HepG2 (cell line): ENCODE results near the gene ITGB2. TPM values are rescaled to one million over a fixed set of nuclear protein-coding genes. Genes with fewer than 3 reads are reported as not detected.

ENCODE experiments used
- ASH2L ChIP-seq: fragments of 300-600, 200-600 bp; sonication (generic); IDR thresholded peaks from 2 replicates; pipeline ENCODE4 v1.7.0; 2017; ENCODE audit warnings: low read depth, mild to moderate bottlenecking, moderate library complexity, mixed read lengths, low read length; ENCODE audit not compliant: insufficient read length
- ATAD3A ChIP-seq: sonication (generic); formaldehyde crosslinking; IDR thresholded peaks from 2 replicates; pipeline ENCODE4 v1.4.0; 2020; ENCODE audit warnings: missing genetic modification reagents
- HES4 ChIP-seq: sonication (generic); formaldehyde crosslinking; IDR thresholded peaks from 2 replicates; pipeline ENCODE4 v1.9.0; 2021; ENCODE audit warnings: mild to moderate bottlenecking, missing genetic modification reagents, borderline replicate concordance
- HNRNPLL ChIP-seq: fragments of 200-400 bp; formaldehyde crosslinking; IDR thresholded peaks from 2 replicates; pipeline ENCODE4 v1.6.1; 2017; ENCODE audit warnings: mild to moderate bottlenecking, low read depth, low read length; ENCODE audit not compliant: poor library complexity, severe bottlenecking
- KDM4B ChIP-seq: sonication (generic); formaldehyde crosslinking; IDR thresholded peaks from 2 replicates; pipeline ENCODE4 v1.4.0; 2020; ENCODE audit warnings: missing genetic modification reagents
- NFE2 ChIP-seq: sonication (generic); formaldehyde crosslinking; IDR thresholded peaks from 2 replicates; pipeline ENCODE4 v1.4.0; 2020; ENCODE audit warnings: missing genetic modification reagents
- RBM39 ChIP-seq: fragments of 200-400 bp; formaldehyde crosslinking; IDR thresholded peaks from one replicate; pipeline ENCODE4 v1.6.1; 2018; ENCODE audit warnings: antibody characterized with exemption, mild to moderate bottlenecking, low read depth, low read length; ENCODE audit not compliant: poor library complexity, severe bottlenecking
- RELA ChIP-seq: sonication (generic); formaldehyde crosslinking; IDR thresholded peaks from 2 replicates; pipeline ENCODE4 v1.4.0; 2020; ENCODE audit warnings: missing genetic modification reagents
- SIN3B ChIP-seq: fragments of 150-350 bp; IDR thresholded peaks from 2 replicates; pipeline ENCODE4 v1.6.1; 2014; ENCODE audit warnings: low read length
- STAG1 ChIP-seq: sonication (generic); formaldehyde crosslinking; IDR thresholded peaks from 2 replicates; pipeline ENCODE4 v1.4.0; 2020; ENCODE audit warnings: missing genetic modification reagents
- TAF15 ChIP-seq: fragments of 200-400 bp; formaldehyde crosslinking; IDR thresholded peaks from one replicate; pipeline ENCODE4 v1.6.1; 2018; ENCODE audit warnings: mild to moderate bottlenecking, low read depth, low read length; ENCODE audit not compliant: poor library complexity, severe bottlenecking
- TBP ChIP-seq: sonication (generic); formaldehyde crosslinking; IDR thresholded peaks from 2 replicates; pipeline ENCODE4 v1.5.0; 2020; ENCODE audit warnings: missing genetic modification reagents
- U2AF1 ChIP-seq: fragments of 200-400 bp; formaldehyde crosslinking; optimal IDR thresholded peaks from 2 replicates; pipeline ENCODE3; 2017; ENCODE audit warnings: mild to moderate bottlenecking, low read depth, low read length
- ZKSCAN1 ChIP-seq: fragments of 150-350 bp; IDR thresholded peaks from 2 replicates; pipeline ENCODE4 v1.6.1; 2014; ENCODE audit warnings: low read length
- ZNF180 ChIP-seq: sonication (generic); formaldehyde crosslinking; IDR thresholded peaks from 2 replicates; pipeline ENCODE4 v1.4.0; 2020; ENCODE audit warnings: low read depth, missing genetic modification reagents, borderline replicate concordance
- ZNF20 ChIP-seq: sonication (generic); formaldehyde crosslinking; IDR thresholded peaks from 2 replicates; pipeline ENCODE4 v1.4.0; 2020; ENCODE audit warnings: mild to moderate bottlenecking, moderate library complexity, missing genetic modification reagents
- ZNF329 ChIP-seq: sonication (generic); formaldehyde crosslinking; IDR thresholded peaks from 2 replicates; pipeline ENCODE4 v1.9.0; 2021; ENCODE audit warnings: low read depth, mild to moderate bottlenecking, missing genetic modification reagents
- ZNF672 ChIP-seq: sonication (generic); formaldehyde crosslinking; IDR thresholded peaks from 2 replicates; pipeline ENCODE4 v1.8.1; 2022; ENCODE audit warnings: missing genetic modification reagents
- ZNF746 ChIP-seq: sonication (generic); formaldehyde crosslinking; IDR thresholded peaks from 2 replicates; pipeline ENCODE4 v1.8.0; 2022; ENCODE audit warnings: mild to moderate bottlenecking, missing genetic modification reagents
- polyA plus RNA-seq, 8 experiments: library from polyadenylated mRNA; depleted of rRNA in 3 of 8; stranded (reverse) in 7 of 8; unstranded in 1 of 8; fragments of >200 nt; fragmentation: Illumina TruSeq in 4 of 8; extraction: Trizol in 4 of 8; gene quantifications; 2 replicates each; pipeline versions ENCODE4 v1.2.1 to v1.2.3, GENCODE V29; 2011 to 2016; ENCODE audit warnings: low read depth in 4 of 8, missing spikeins in 1 of 8, mixed read lengths in 1 of 8; ENCODE audit not compliant: insufficient read depth in 1 of 8
- total RNA-seq, 5 experiments: library from RNA; depleted of rRNA; stranded (reverse); fragments of >200 nt; fragmentation: Illumina TruSeq; extraction: Trizol; gene quantifications; 2 replicates each; pipeline ENCODE4 v1.2.3, GENCODE V29; 2016; ENCODE audit warnings: low read depth in 1 of 5
- TF ChIP-seq, protein P1 (sequence below), 2 experiments: sonication (generic) in 1 of 2; formaldehyde crosslinking in 1 of 2; IDR thresholded peaks; 2 replicates each; pipeline versions ENCODE4 v1.5.1 to v1.6.1; 2011 to 2020; ENCODE audit warnings: borderline replicate concordance in 1 of 2, low read depth in 1 of 2, low read length in 1 of 2, mild to moderate bottlenecking in 1 of 2, missing genetic modification reagents in 1 of 2, moderate library complexity in 1 of 2
- TF ChIP-seq, protein P2 (sequence below): sonication (generic); formaldehyde crosslinking; conservative IDR thresholded peaks from 2 replicates; pipeline ENCODE4 v1.5.0; 2020; ENCODE audit warnings: missing genetic modification reagents
- TF ChIP-seq, protein P3 (sequence below): sonication (generic); formaldehyde crosslinking; IDR thresholded peaks from 2 replicates; pipeline ENCODE4 v1.5.1; 2020; ENCODE audit warnings: missing genetic modification reagents, mild to moderate bottlenecking, borderline replicate concordance
- TF ChIP-seq, protein P4 (sequence below): sonication (generic); formaldehyde crosslinking; IDR thresholded peaks from 2 replicates; pipeline ENCODE4 v1.4.0; 2020; ENCODE audit warnings: mild to moderate bottlenecking, missing genetic modification reagents
- TF ChIP-seq, protein P5 (sequence below): sonication (generic); formaldehyde crosslinking; IDR thresholded peaks from 2 replicates; pipeline ENCODE4 v1.8.0; 2022; ENCODE audit warnings: mild to moderate bottlenecking, missing genetic modification reagents

Gene ITGB2
- total and polyA plus RNA-seq, 2 of the 13 experiments (the other 11 are each of a cell fraction or from before 2014, with no cell fraction given): 4.2 to 18.0 TPM

DNA sequence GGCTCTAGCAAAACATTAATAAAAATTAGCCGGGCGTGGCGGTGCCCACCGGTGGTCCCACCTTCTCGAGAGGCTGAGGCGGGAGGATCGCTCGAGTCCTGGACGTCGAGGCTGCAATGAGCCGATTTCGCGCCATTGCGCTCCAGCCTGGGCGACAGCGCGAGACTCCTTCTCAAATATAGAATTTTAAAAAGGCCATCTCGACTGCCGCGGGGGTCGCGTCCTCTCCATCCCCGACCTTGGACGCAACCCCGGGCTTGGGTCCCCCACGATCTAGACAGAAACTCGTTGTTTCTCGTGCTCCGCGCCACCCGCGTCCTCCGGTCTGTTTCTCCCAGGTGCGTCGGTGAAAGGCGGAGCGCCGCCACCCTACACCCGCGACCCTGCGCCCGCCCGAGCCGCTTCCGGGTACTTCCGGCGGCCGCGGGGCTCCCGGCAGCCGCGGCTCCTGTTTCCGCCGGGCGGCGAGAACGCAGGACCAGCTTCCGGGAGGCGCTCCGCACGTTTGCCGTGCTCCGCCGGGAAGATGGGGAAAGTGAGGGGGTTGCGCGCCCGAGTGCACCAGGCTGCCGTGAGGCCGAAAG is 18.9 kb upstream of the ITGB2 start, which contains the start of gene SLX9 (continued):
- TF ChIP-seq, protein P1, sequence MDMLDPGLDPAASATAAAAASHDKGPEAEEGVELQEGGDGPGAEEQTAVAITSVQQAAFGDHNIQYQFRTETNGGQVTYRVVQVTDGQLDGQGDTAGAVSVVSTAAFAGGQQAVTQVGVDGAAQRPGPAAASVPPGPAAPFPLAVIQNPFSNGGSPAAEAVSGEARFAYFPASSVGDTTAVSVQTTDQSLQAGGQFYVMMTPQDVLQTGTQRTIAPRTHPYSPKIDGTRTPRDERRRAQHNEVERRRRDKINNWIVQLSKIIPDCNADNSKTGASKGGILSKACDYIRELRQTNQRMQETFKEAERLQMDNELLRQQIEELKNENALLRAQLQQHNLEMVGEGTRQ (IDR thresholded peaks at IDR 0.05; ENCODE audit: low read depth, low read length): no peak
- TF ChIP-seq, protein P1 (CRISPR knock-in tag; IDR thresholded peaks at IDR 0.05; ENCODE audit: borderline replicate concordance): no peak; the same call in 1 of the 2 replicates
- TF ChIP-seq STAG1 (CRISPR knock-in tag) (no peak), ZKSCAN1 (peak; percentile 61), TBP (no peak), HNRNPLL (peak; percentile 91), U2AF1 (peak; percentile 44), ATAD3A (peak; percentile 23; the same call in 1 of the 2 replicates), SIN3B (peak; percentile 93), KDM4B (no peak; the same call in 1 of the 2 replicates), ZNF20 (CRISPR knock-in tag) (0 out of 2 replicates have a peak, but pooled peaks have one; percentile 28), RELA (CRISPR knock-in tag) (peak; percentile 77; the same call in 1 of the 2 replicates), ZNF329 (CRISPR knock-in tag) (peak; percentile 87), NFE2 (CRISPR knock-in tag) (no peak), ZNF180 (CRISPR knock-in tag) (no peak), ZNF672 (CRISPR knock-in tag) (no peak; the same call in 1 of the 2 replicates), ASH2L (peak; percentile 97), TAF15 (peak; percentile 61), RBM39 (peak; percentile 98), HES4 (0 out of 2 replicates have a peak, but pooled peaks have one; percentile 28), ZNF746 (CRISPR knock-in tag) (peak; percentile 72; the same call in 1 of the 2 replicates)
- TF ChIP-seq, protein P2, sequence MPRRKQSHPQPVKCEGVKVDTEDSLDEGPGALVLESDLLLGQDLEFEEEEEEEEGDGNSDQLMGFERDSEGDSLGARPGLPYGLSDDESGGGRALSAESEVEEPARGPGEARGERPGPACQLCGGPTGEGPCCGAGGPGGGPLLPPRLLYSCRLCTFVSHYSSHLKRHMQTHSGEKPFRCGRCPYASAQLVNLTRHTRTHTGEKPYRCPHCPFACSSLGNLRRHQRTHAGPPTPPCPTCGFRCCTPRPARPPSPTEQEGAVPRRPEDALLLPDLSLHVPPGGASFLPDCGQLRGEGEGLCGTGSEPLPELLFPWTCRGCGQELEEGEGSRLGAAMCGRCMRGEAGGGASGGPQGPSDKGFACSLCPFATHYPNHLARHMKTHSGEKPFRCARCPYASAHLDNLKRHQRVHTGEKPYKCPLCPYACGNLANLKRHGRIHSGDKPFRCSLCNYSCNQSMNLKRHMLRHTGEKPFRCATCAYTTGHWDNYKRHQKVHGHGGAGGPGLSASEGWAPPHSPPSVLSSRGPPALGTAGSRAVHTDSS (CRISPR knock-in tag): no peak
- TF ChIP-seq, protein P3, sequence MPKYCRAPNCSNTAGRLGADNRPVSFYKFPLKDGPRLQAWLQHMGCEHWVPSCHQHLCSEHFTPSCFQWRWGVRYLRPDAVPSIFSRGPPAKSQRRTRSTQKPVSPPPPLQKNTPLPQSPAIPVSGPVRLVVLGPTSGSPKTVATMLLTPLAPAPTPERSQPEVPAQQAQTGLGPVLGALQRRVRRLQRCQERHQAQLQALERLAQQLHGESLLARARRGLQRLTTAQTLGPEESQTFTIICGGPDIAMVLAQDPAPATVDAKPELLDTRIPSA (CRISPR knock-in tag): no peak; the same call in 1 of the 2 replicates
- TF ChIP-seq, protein P4, sequence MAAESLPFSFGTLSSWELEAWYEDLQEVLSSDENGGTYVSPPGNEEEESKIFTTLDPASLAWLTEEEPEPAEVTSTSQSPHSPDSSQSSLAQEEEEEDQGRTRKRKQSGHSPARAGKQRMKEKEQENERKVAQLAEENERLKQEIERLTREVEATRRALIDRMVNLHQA: no peak
- TF ChIP-seq, protein P5, sequence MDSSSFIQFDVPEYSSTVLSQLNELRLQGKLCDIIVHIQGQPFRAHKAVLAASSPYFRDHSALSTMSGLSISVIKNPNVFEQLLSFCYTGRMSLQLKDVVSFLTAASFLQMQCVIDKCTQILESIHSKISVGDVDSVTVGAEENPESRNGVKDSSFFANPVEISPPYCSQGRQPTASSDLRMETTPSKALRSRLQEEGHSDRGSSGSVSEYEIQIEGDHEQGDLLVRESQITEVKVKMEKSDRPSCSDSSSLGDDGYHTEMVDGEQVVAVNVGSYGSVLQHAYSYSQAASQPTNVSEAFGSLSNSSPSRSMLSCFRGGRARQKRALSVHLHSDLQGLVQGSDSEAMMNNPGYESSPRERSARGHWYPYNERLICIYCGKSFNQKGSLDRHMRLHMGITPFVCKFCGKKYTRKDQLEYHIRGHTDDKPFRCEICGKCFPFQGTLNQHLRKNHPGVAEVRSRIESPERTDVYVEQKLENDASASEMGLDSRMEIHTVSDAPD: no peak
